IMR-90 (cell line): ENCODE results near the gene COTL1. TPM values are rescaled to one million over a fixed set of nuclear protein-coding genes. Genes with fewer than 3 reads are reported as not detected.

Experiments used
- ATAC-seq: fragments of 200-7000 bp; cut with Tn5 transposase; 2 replicates; pipeline ENCODE4 v1.9.1; 2020; ENCODE audit warnings: low read depth, mild to moderate bottlenecking, moderate library complexity
- BruUV-seq: library from RNA; stranded (reverse); fragments of 400-500 nt; replicated peaks from 2 replicates; lab custom pipeline; 2021; lab: Mats Ljungman, UMichigan
- CTCF ChIA-PET: fragments of 300-600 bp; formaldehyde crosslinking; extraction: SDS; loops from one replicate; lab custom pipeline; 2021; ENCODE audit warnings: antibody characterized with exemption; lab: Yijun Ruan, JAX
- POLR2A ChIA-PET: fragments of 300-600 bp; sonication (Branson Sonifier 250); formaldehyde crosslinking; loops from one replicate; lab custom pipeline; 2022; ENCODE audit warnings: antibody characterized with exemption; ENCODE audit not compliant: unreplicated experiment; lab: Charles Lee
- DNase-seq: peaks from one replicate; pipeline ENCODE4 v3.0.0; 2013
- H2AFZ ChIP-seq: replicated peaks from 2 replicates; pipeline ENCODE3; 2013; ENCODE audit warnings: low read length, mild to moderate bottlenecking; ENCODE audit not compliant: poor library complexity
- H2AK5ac ChIP-seq: 2 replicates; pipeline ENCODE4 v1.6.1; 2013; ENCODE audit warnings: low read depth, low read length, inconsistent platforms
- H2AK9ac ChIP-seq: replicated peaks from 2 replicates; pipeline ENCODE3; 2013; ENCODE audit warnings: mild to moderate bottlenecking, low read depth, low read length, moderate library complexity; ENCODE audit not compliant: poor library complexity
- H2BK120ac ChIP-seq: 2 replicates; pipeline ENCODE4 v1.6.1; 2013; ENCODE audit warnings: low read depth, low read length, inconsistent platforms
- H2BK15ac ChIP-seq: 3 replicates; pipeline ENCODE4 v1.6.1; 2013; ENCODE audit warnings: low read depth, low read length, inconsistent platforms
- H2BK20ac ChIP-seq: 2 replicates; pipeline ENCODE4 v1.6.1; 2013; ENCODE audit warnings: low read depth, mild to moderate bottlenecking, inconsistent platforms, low read length, moderate library complexity
- H2BK5ac ChIP-seq: 2 replicates; pipeline ENCODE4 v1.6.1; 2013; ENCODE audit warnings: mild to moderate bottlenecking, low read depth, low read length, inconsistent platforms; ENCODE audit not compliant: poor library complexity, severe bottlenecking
- H3K14ac ChIP-seq: replicated peaks from 2 replicates; pipeline ENCODE4 v1.6.1; 2013; ENCODE audit warnings: low read depth, low read length, inconsistent platforms
- H3K18ac ChIP-seq: 2 replicates; pipeline ENCODE4 v1.6.1; 2013; ENCODE audit warnings: low read depth, low read length, control low read depth
- H3K23ac ChIP-seq: 2 replicates; pipeline ENCODE4 v1.6.1; 2013; ENCODE audit warnings: low read depth, low read length, inconsistent platforms
- H3K27ac ChIP-seq: 2 replicates; pipeline ENCODE4 v1.5.1; 2013; ENCODE audit warnings: mild to moderate bottlenecking, control low read depth, low read length; ENCODE audit not compliant: insufficient read depth
- H3K27me3 ChIP-seq: 2 replicates; pipeline ENCODE4 v1.6.1; 2013; ENCODE audit warnings: low read length; ENCODE audit not compliant: control insufficient read depth, insufficient read depth
- H3K36me3 ChIP-seq: 2 replicates; pipeline ENCODE4 v1.6.1; 2013; ENCODE audit warnings: low read length, mixed read lengths; ENCODE audit not compliant: control insufficient read depth, insufficient read depth
- H3K4ac ChIP-seq: 2 replicates; pipeline ENCODE4 v1.6.1; 2013; ENCODE audit warnings: low read depth, low read length, inconsistent platforms
- H3K4me1 ChIP-seq: 2 replicates; pipeline ENCODE4 v1.6.1; 2013; ENCODE audit warnings: low read length, mixed read lengths; ENCODE audit not compliant: control insufficient read depth, insufficient read depth
- H3K4me2 ChIP-seq: 2 replicates; pipeline ENCODE4 v1.6.1; 2013; ENCODE audit warnings: low read depth, mild to moderate bottlenecking, control low read depth, low read length, moderate library complexity
- H3K4me3 ChIP-seq: 2 replicates; pipeline ENCODE4 v1.5.1; 2013; ENCODE audit warnings: low read depth, mild to moderate bottlenecking, control low read depth, low read length, moderate library complexity; ENCODE audit not compliant: insufficient read depth
- H3K56ac ChIP-seq: 2 replicates; pipeline ENCODE4 v1.6.1; 2013; ENCODE audit warnings: low read length, inconsistent platforms; ENCODE audit not compliant: insufficient read depth; ENCODE audit errors: extremely low read depth
- H3K79me1 ChIP-seq, 2 experiments: 2 replicates each; pipeline ENCODE4 v1.6.1; 2013; ENCODE audit warnings: low read length in 2 of 2, inconsistent platforms in 1 of 2, low read depth in 1 of 2
- H3K9ac ChIP-seq: 2 replicates; pipeline ENCODE4 v1.6.1; 2013; ENCODE audit warnings: low read depth, low read length, control low read depth
- H3K9me1 ChIP-seq: 2 replicates; pipeline ENCODE4 v1.6.1; 2013; ENCODE audit warnings: low read length, inconsistent platforms; ENCODE audit not compliant: insufficient read depth
- H3K9me3 ChIP-seq: 2 replicates; pipeline ENCODE4 v1.6.1; 2013; ENCODE audit warnings: low read length; ENCODE audit not compliant: control insufficient read depth, insufficient read depth
- H4K20me1 ChIP-seq: 2 replicates; pipeline ENCODE4 v1.6.1; 2013; ENCODE audit warnings: low read length, inconsistent platforms; ENCODE audit not compliant: insufficient read depth
- H4K5ac ChIP-seq: 2 replicates; pipeline ENCODE4 v1.6.1; 2013; ENCODE audit warnings: mild to moderate bottlenecking, low read depth, low read length, control low read depth
- H4K8ac ChIP-seq, 2 experiments: 2 replicates each; pipeline ENCODE4 v1.6.1; 2013; ENCODE audit warnings: low read depth in 2 of 2, low read length in 2 of 2, control low read depth in 1 of 2, inconsistent platforms in 1 of 2
- H4K91ac ChIP-seq: 2 replicates; pipeline ENCODE4 v1.6.1; 2013; ENCODE audit warnings: low read depth, low read length, inconsistent platforms; ENCODE audit not compliant: insufficient read depth
- BHLHE40 ChIP-seq: fragments of 150-350 bp; IDR thresholded peaks from 2 replicates; pipeline ENCODE4 v1.6.1; 2016; ENCODE audit warnings: mild to moderate bottlenecking, low read depth, low read length
- CEBPB ChIP-seq: IDR thresholded peaks from 2 replicates; pipeline ENCODE4 v1.6.1; 2012; ENCODE audit warnings: low read depth, low read length, improper control_type of control experiment
- CHD1 ChIP-seq: IDR thresholded peaks from 2 replicates; pipeline ENCODE4 v1.6.1; 2012; ENCODE audit warnings: low read depth, low read length, improper control_type of control experiment
- FOS ChIP-seq: fragments of 150-350 bp; IDR thresholded peaks from 2 replicates; pipeline ENCODE4 v1.6.1; 2016; ENCODE audit warnings: low read depth, low read length
- MAFK ChIP-seq: IDR thresholded peaks from 2 replicates; pipeline ENCODE4 v1.6.1; 2012; ENCODE audit warnings: low read depth, low read length, improper control_type of control experiment
- MAZ ChIP-seq: IDR thresholded peaks from 2 replicates; pipeline ENCODE4 v1.6.1; 2012; ENCODE audit warnings: low read depth, mild to moderate bottlenecking, low read length, improper control_type of control experiment, moderate library complexity, borderline replicate concordance
- NFE2L2 ChIP-seq: fragments of 150-350 bp; IDR thresholded peaks from 2 replicates; pipeline ENCODE4 v1.6.1; 2016; ENCODE audit warnings: low read depth, mild to moderate bottlenecking, low read length
- POLR2A ChIP-seq: IDR thresholded peaks from 2 replicates; pipeline ENCODE4 v1.6.1; 2012; ENCODE audit warnings: mild to moderate bottlenecking, low read depth, low read length
- RAD21 ChIP-seq: IDR thresholded peaks from 2 replicates; pipeline ENCODE4 v1.6.1; 2012; ENCODE audit warnings: low read length, improper control_type of control experiment
- RCOR1 ChIP-seq: IDR thresholded peaks from 2 replicates; pipeline ENCODE4 v1.6.1; 2012; ENCODE audit warnings: mild to moderate bottlenecking, low read length, improper control_type of control experiment; ENCODE audit not compliant: insufficient replicate concordance
- RFX5 ChIP-seq: IDR thresholded peaks from 2 replicates; pipeline ENCODE4 v1.8.0; 2012; ENCODE audit warnings: low read depth, mild to moderate bottlenecking, low read length, moderate library complexity
- SMC3 ChIP-seq: fragments of 150-350 bp; IDR thresholded peaks from 2 replicates; pipeline ENCODE4 v1.6.1; 2016; ENCODE audit warnings: low read depth, mild to moderate bottlenecking, antibody characterized with exemption, low read length, moderate library complexity
- WGBS, 2 experiments: methylation state at CpG; one replicate each; pipeline versions ENCODE4 v1.1.5 to v1.1.7; 2013; ENCODE audit warnings: missing lambda C conversion rate in 2 of 2; ENCODE audit not compliant: insufficient read length in 1 of 2; ENCODE audit errors: extremely low coverage in 2 of 2; 5-methylcytosine and 5-hydroxymethylcytosine counted together
- dilution Hi-C: fragments of 300-500 bp; cut with HindIII; formaldehyde crosslinking; loops from one replicate; pipeline ENCODE4 v1.14.3; 2018; ENCODE audit warnings: low sequenced_read_pairs; ENCODE audit not compliant: unreplicated experiment
- in situ Hi-C: fragments of 300-500 bp; cut with MboI; formaldehyde crosslinking; loops from 3 replicates; pipeline ENCODE4 v1.14.3; 2019; ENCODE audit warnings: low sequenced_read_pairs, inconsistent platforms, mixed read lengths
- intact Hi-C: fragments of 100-400 bp; cut with micrococcal nuclease; formaldehyde crosslinking; loops from 2 replicates; pipeline ENCODE4 v1.10.0; 2022
- polyA plus RNA-seq, 3 experiments: library from polyadenylated mRNA; depleted of rRNA; stranded (reverse); fragments of >200 nt; gene quantifications; 2 replicates each; pipeline ENCODE4 v1.2.3, GENCODE V29; 2012; ENCODE audit warnings: low replicate concordance in 1 of 3
- total RNA-seq: library from RNA; depleted of rRNA; stranded (reverse); fragments of >200 nt; gene quantifications from 2 replicates; pipeline ENCODE4 v1.2.3, GENCODE V29; 2012
- TF ChIP-seq, protein P1 (sequence below): fragments of 150-350 bp; IDR thresholded peaks from 2 replicates; pipeline ENCODE4 v1.6.1; 2017; ENCODE audit warnings: mild to moderate bottlenecking, antibody characterized with exemption, low read length, low read depth
- TF ChIP-seq, protein P2 (sequence below): fragments of 150-350 bp; IDR thresholded peaks from 2 replicates; pipeline ENCODE4 v1.6.1; 2016; ENCODE audit warnings: low read depth, mild to moderate bottlenecking, low read length, moderate library complexity, borderline replicate concordance
- TF ChIP-seq, protein P3 (sequence below): conservative IDR thresholded peaks from 2 replicates; pipeline ENCODE4 v1.5.1; 2012; ENCODE audit warnings: mild to moderate bottlenecking, low read depth, low read length, improper control_type of control experiment

Gene COTL1
- total and polyA plus RNA-seq, 2 of the 4 experiments (the other 2 are of a cell fraction) = 144 to 258 TPM

DNA sequence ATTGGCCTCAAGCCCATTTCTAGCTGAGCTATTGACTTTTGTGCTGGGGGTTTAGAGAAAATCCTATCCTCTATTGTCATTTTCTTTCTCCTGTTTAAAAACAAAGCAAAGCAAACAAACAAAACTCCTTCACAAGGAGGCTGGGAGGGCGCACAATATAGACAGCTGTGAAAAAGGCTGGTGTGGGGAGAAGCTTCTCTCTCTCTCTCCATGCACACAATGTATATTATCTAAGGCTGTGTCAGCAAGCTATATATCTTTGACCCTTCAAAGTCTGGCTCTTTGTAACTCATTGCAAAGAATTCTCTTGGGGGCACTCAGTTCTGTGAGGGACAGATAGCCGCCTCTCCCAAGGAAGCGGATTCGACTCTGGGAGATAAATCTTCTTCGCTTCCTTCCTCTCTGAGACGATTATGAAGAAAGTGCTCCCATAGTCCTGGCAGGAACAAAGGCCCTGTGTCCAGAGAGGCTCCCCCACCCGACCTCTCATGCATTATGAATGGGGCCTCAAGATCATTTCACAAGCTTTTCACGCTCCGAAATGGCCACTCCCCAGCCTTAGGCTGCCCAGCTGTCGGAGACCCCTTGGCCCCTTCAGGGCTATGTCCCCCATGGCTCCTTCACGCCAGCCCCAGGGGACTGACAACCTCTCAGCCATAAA lies 80.3 kb downstream of the COTL1 start:
- Histone ChIP-seq H2AFZ (peak overlapping the region; percentile 4), H4K91ac (peak overlapping the region; percentile 22; the same call in 1 of the 2 replicates), H3K4me2 (no peak overlapping the region), H3K27me3 (no peaks in the 10 kb centered on the region), H3K27ac (no peak overlapping the region), H3K18ac (peak overlapping the region; percentile 20; the same call in 1 of the 2 replicates), H2AK9ac (no peak overlapping the region), H3K4ac (0 out of 2 replicates have a peak overlapping the region, but pooled peaks have one; percentile 27), H2AK5ac (peak overlapping the region; percentile 58; the same call in 1 of the 2 replicates), H3K9me3 (no peaks in the 10 kb centered on the region), H3K23ac (no peak overlapping the region), H3K4me1 (peaks cover 12% of the 10 kb centered on the region), H3K14ac (peak overlapping the region; percentile 10; the same call in 1 of the 2 replicates), H4K20me1 (no peaks in the 10 kb centered on the region), H4K5ac (peak overlapping the region; percentile 31; the same call in 1 of the 2 replicates), H2BK5ac (no peak overlapping the region), H3K9me1 (peaks cover 10% of the 10 kb centered on the region), H2BK20ac (peak overlapping the region; percentile 20; the same call in 1 of the 2 replicates), H4K8ac (peak overlapping the region; percentile 19 to 40; a peak in 2 of 4 replicates), H2BK120ac (0 out of 2 replicates have a peak overlapping the region, but pooled peaks have one; percentile 31), H3K79me1 (no peaks in the 10 kb centered on the region), H3K36me3 (no peaks in the 10 kb centered on the region), H2BK15ac (no peak overlapping the region), H3K56ac (no peak overlapping the region), H3K4me3 (no peak overlapping the region), H3K9ac (no peak overlapping the region)
- no peak for DNase-seq
- 28% methylated on average over 3 of the region's 11 CpGs; no CpG with 5 or more reads in 1 of the 2 experiments for WGBS, 2 experiments
- ChIA-PET CTCF (no interaction called here), POLR2A (no interaction called here)
- no peak for ATAC-seq
- intact Hi-C loops = no loop called here
- in situ Hi-C loops = no loop called here
- BruUV-seq = no TSS peak
- dilution Hi-C loops = no loop called here
- TF ChIP-seq SMC3 (no peak), RFX5 (no peak), MAFK (no peak), RCOR1 (no peak), CEBPB (no peak), BHLHE40 (no peak), RAD21 (no peak), FOS (no peak), MAZ (no peak), POLR2A (no peak), CHD1 (no peak), NFE2L2 (no peak)
- TF ChIP-seq, protein P1, sequence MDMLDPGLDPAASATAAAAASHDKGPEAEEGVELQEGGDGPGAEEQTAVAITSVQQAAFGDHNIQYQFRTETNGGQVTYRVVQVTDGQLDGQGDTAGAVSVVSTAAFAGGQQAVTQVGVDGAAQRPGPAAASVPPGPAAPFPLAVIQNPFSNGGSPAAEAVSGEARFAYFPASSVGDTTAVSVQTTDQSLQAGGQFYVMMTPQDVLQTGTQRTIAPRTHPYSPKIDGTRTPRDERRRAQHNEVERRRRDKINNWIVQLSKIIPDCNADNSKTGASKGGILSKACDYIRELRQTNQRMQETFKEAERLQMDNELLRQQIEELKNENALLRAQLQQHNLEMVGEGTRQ = no peak
- TF ChIP-seq, protein P2, sequence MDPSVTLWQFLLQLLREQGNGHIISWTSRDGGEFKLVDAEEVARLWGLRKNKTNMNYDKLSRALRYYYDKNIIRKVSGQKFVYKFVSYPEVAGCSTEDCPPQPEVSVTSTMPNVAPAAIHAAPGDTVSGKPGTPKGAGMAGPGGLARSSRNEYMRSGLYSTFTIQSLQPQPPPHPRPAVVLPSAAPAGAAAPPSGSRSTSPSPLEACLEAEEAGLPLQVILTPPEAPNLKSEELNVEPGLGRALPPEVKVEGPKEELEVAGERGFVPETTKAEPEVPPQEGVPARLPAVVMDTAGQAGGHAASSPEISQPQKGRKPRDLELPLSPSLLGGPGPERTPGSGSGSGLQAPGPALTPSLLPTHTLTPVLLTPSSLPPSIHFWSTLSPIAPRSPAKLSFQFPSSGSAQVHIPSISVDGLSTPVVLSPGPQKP = no peak
- TF ChIP-seq, protein P3, sequence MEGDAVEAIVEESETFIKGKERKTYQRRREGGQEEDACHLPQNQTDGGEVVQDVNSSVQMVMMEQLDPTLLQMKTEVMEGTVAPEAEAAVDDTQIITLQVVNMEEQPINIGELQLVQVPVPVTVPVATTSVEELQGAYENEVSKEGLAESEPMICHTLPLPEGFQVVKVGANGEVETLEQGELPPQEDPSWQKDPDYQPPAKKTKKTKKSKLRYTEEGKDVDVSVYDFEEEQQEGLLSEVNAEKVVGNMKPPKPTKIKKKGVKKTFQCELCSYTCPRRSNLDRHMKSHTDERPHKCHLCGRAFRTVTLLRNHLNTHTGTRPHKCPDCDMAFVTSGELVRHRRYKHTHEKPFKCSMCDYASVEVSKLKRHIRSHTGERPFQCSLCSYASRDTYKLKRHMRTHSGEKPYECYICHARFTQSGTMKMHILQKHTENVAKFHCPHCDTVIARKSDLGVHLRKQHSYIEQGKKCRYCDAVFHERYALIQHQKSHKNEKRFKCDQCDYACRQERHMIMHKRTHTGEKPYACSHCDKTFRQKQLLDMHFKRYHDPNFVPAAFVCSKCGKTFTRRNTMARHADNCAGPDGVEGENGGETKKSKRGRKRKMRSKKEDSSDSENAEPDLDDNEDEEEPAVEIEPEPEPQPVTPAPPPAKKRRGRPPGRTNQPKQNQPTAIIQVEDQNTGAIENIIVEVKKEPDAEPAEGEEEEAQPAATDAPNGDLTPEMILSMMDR = no peak
